Measurements from ENCODE around the gene CFHR5.
"Not testable (repeated sequence)": the region's sequence is repeated elsewhere in the genome, so short reads cannot be mapped to it uniquely, and the experiment has no call there.

CFHR5 gene

DNA sequence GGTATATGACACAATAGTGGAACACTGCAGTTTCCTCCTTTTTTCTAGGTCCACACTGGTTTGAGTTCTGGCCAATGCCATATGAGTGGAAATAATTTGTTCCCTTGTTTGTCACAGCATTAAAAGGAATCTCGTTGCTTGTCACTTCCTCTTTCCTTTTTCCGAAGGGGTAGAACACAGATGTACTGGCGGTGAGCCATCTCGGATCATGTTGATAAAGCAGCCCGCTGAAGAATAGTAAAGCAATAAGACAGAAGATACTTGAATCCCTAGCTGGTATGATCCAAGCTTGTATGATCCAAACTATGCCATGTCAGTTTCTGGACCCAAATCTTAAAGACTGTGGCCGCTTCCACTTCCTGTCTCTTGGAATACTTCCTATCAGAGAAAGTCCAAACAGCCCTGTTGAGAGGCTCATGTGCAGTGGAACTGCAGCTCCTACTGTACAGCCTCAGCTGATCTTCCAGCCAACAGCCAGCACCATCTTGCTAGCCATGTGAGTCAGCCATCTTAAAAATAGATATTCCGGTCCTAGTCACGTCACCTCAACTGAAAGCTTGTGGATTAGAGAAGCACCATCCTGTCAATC is 40.3 kb downstream of the CFHR5 start:
- DNase-seq (ENCODE audit: low spot score), result no peak

- DNase-seq (ENCODE audit: low spot score), result no peak
Measured at GRCh38 chr1:197021716-197022115, 44.4 kb downstream of the CFHR5 start.

- DNase-seq (ENCODE audit: low spot score), result no peak
Measured at GRCh38 chr1:197024460-197024859, 47.1 kb downstream of the CFHR5 start.

DNA sequence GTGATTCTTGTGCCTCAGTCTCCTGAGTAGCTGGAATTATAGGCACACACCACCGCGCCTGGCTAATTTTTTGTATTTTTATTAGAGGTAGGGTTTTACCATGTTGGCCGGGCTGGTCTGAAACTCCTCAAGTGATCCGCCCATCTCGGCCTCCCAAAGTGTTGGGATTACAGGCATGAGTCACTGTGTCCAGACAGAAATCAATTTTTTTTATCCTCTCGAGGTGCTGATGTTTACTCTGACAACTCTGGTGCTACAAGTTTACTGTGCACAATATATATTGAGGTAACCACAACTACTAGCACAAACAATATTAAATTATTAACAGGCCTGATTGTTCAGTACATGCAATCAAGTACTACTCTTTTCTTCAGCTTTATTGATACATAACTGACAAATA is 50.0 kb downstream of the CFHR5 start:
- no peak for DNase-seq (ENCODE audit: low spot score)

DNA sequence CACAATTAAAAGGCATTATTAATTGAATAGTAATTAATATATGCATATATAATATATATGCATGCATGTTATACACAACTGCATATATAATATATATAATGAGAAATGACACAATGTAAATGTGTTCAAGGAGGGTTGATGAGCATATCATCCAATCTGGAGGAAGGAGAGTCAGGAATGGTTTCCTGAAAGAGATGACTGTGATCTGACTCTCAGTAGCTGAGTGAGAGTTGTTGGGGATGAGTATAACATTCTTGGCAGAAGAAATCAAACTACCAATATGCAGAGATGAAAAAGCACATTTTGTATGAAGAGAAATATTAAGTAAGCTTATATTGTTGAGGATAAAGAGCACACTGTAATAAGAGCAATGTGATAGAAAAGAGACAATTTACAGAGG is 52.4 kb downstream of the CFHR5 start:
- no peak for DNase-seq (ENCODE audit: low spot score)

DNA sequence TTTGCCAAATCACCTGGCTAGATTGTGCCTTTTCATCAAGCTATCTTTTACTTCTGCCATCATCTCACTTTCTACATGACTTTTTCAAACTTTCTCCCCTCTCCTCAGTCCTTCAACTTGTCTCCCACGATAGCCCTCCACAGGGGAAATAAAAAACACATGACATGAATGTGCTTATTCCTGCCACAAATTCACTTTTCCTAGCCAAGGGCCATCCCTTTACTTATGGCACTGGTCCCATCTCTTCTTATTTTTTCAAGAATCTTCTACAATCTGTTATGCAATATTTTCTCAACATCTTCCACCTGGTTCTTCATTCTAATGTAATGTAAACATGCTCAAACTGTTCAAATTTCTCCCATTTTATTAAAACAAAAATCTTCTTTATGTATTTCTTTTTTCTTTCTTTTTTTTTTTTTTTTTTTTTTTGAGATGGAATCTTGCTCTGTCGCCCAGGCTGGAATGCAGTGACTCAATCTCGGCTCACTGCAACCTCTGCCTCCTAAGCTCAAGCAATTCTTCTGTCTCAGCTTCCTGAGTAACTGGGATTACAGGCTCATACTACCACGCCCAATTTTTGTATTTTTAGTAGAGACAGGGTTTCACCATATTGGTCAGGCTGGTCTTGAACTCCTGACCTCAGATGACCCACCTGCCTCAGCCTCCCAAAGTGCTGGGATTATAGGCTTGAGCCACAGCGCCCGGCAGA is 57.4 kb downstream of the CFHR5 start:
- not testable (repeated sequence) for DNase-seq (ENCODE audit: low spot score)

GRCh38 chr1:197036861-197037260 is 59.5 kb downstream of the CFHR5 start:
- no peak for DNase-seq (ENCODE audit: low spot score)

DNA sequence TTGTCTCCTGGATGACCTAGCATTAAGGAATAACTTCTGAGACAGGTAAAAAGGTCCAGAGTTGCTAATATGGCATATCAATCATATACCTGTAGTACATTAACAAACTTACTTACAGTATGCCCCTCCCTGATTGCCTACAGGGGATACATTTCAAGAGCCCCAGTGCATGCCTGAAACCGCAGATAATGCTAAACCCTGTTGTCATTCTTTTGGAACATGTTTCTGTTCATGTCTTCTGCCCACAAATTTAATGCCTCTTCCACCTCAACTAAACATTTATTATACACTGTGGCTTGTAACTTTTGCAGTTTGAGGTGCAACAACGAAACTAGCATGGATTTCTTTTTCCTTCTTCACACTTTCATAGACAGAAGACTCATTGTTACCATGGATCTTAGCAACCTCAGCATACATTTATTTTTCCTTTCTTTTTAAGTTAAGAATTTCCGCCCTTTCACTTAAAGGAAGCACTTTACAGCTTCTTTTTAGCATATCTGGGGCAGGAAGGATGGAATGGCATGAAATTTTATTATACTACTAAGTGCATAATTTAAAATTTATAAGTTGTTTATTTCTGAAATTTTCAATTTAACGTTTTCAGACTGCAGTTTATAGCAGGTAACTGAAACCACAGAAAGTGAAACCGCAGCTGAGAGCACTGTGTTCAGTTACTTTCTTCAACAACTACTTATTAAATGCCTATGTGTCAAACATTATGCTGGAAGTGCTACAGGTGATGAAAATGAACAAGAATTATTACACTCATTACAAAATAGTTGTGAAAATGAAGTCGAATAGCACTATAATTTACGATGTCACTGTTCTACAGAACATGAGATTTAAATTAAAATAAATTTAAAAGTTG is 64.4 kb downstream of the CFHR5 start:
- DNase-seq (ENCODE audit: low spot score), result no peak

GRCh38 chr1:197042676-197043341 is 65.5 kb downstream of the CFHR5 start:
- no peak for DNase-seq (ENCODE audit: low spot score)

DNA sequence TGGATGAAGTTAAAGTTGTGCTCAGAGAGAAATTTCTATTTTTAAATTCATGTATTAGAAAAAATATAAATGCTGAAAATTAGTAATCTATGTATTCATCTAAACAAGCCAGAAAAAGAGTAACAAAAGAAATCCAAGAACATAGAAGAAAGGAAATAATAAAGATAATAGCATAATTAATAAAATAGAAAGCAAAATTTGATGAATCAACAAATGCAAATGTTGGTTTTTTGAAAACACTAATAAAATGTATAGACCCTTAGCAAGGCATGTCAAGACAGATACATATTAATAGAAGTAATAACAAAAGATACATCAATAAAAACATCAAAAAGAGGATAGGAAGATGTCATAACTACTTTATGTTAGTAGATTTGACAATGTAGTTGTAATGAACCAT is 71.7 kb downstream of the CFHR5 start:
- DNase-seq (ENCODE audit: low spot score), result no peak
